GM19099 (cell line): ENCODE measurements around the gene USP24.

ENCODE experiments used
- POLR2A ChIP-seq: IDR thresholded peaks from 3 replicates; pipeline ENCODE4 v1.6.1; 2011; ENCODE audit warnings: low read depth; ENCODE audit not compliant: insufficient read length; ENCODE audit errors: extremely low read depth

USP24 gene

DNA sequence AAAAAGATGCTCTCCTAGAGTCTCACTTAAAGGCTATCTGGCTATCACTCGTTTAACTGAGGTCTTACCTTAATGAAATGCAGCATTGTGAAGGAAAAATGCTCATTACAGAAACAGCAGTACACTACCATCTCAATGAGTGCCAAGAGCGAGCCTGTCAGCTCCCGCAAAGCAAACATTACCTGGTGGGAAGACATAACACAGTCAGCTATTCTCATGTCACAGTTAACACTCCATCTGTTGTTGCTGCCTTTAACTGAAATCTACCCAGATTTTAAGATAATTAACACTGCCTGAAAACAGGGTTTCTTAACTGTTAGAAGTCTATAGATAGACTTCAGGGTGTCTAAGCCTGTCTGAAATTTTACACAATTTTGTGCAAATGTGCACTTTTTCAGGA is 136.7 kb downstream of the USP24 start:
- TF ChIP-seq POLR2A: no peak

DNA sequence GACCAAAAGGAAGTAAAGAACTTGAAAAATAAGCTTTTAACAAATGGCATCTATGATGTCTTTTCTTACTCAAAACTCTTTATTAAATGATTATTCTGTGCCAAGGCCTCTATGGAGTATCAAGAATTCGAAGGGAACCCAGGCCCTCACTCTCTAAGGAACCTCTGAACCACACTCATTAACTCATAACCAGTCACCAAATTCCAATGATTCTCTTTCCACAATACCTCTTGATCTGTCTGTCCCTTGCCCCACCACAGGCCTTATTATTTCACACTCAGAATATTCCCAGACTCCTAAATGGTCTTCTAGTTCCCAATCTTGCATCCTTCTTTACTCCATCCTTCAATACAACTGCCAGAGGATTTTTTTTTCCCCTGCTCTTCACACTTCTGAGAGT is 138.8 kb downstream of the USP24 start:
- no peak for TF ChIP-seq POLR2A

DNA sequence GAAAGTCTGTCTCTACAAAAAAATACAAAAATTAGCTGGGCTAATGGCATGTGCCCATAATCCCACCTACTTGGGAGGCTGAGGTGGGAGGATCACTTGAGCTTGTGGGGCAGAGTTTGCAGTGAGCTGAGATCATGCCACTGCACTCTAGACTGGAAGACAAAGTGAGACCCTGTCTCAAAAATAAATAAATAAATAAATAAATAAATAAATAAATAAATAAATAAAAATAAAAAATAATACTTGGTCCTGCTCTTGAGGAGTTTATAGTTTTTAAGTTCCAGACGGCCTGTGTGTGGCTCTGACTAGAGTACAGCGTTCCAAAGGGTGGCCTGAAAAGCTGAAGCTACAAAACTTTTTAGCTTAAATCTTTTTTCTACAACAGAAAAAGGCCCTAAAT is 140.7 kb downstream of the USP24 start:
- TF ChIP-seq POLR2A: no peak

DNA sequence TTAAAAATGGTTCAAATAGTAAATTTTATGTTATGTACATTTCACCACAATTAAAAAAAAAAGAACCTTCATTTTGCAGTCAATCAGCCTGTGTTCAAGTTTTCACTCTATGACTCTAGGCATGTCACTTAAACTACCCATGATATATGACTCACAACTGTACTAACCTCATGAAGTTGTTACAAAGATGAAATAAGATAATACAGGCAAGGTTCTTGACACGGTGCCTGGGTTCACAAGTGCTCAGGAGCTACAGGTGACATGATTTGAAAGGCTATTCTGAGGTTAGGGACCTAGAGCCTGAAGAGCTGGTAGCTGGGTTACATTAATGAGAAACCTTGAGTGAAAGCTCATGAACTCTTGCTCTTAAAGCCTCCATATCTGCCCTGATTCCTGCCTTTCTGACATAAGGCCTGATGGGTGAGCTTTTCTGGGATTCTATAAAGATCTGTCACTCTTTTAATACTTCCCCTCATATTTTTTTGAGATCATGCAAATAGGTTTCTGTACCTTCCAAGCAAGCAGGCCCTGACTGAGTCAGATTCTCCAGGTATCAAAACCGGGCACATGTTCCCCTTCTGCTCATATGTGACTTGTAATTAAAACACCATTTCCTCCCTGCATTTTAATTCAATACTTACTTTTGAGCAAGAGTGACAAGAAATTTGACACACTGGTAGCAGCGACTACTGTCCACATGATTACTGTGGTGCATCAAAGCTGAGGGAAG is 141.8 kb downstream of the USP24 start:
- TF ChIP-seq POLR2A: no peak

DNA sequence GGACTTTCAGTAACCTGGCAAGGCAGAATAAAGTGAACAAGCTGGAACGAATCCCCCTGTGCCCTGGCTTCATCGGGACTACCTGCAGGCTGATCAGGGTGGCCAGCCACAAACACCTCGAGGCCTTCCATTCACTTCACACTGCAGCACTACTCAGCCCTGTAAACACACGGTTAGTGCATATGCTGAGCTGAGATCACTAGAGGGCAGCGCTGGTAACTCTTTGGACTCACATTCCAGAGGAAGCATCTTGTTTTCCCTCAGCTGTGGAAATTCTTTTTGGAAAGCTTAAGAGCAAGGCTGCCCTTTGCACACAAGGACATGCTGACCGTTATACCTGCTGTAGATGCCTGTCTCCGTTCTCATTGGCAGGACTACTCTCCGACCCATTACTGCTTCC is 143.7 kb downstream of the USP24 start:
- no peak for TF ChIP-seq POLR2A

DNA sequence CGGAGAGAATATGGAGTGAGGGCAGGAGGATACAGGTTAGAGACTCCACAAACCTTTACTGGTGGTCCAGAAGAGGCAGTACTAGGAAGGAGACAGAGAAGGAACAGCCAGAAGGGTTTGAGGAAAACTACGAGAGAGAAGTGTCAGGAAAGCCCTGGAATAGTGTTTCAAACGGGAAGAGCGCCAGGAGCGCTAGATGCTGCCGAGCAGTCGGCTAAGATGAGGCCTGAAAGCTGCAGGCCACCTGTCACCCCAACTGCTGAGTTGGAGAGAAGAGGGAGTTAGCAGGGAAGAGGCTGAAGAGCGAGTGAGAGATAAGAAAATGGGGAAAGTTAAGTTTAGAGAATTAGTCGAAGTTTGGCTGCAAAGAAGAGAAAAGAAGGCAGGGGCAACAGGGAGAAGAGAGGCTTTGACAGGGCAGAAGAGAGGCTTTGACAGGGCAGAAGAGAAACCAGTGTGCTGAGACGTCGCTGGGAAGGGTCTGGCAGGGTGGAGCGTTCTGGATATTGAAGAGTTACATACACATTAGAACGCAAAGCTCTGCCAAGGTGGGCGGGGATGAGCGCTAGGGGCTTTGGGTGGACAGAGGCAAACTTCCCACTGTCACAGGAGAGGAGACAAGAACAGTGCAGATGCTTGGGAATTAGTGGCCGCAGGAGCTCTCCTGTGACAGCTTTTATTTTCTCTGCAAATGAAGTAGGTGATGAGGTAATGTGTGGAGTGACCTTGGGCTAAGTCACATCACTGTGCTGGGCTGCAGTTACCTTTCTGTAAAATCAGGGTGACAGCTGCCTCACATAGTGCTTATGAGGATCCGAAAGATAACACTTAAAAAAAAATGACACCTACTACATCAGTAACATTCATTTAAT is 144.6 kb downstream of the USP24 start:
- TF ChIP-seq POLR2A: no peak

DNA sequence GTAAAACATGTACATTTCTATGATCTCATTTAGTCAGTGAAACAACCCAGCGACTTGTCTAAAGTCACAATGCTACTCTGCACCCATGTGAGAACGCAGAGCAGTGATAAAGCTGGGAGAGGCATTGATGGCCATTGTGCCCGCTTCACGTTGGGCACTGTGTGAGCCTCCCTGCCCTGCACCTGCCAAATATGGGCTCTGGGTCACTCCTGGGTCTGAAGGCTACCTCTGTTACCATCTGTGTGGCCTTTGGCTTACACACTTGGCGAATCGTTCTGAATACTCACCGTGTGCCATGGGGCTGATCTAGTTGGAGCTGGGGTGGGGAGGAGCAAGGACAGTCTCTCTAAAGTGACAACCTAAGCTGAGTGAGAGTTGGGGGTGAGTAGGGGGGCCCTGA is 145.9 kb downstream of the USP24 start:
- no peak for TF ChIP-seq POLR2A

DNA sequence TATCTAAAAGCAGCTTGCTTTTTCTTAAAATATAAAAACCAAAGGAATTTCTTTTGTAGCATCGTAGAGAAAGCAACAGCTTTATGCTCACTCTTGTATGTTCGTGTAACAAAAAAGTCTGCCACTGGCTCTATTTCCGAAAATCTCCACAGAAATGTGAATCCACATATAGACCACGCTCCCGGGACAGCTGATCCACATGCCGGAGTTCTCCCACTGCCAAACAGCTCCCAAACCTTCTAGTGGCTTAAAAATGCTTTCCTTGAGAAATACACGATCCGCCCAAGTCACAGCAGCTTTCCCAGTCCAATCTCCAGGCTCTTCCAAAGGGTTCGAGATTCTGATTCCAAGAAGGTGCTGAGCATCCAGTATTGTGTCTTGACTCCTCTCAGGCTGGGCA is 146.5 kb downstream of the USP24 start:
- TF ChIP-seq POLR2A: no peak

DNA sequence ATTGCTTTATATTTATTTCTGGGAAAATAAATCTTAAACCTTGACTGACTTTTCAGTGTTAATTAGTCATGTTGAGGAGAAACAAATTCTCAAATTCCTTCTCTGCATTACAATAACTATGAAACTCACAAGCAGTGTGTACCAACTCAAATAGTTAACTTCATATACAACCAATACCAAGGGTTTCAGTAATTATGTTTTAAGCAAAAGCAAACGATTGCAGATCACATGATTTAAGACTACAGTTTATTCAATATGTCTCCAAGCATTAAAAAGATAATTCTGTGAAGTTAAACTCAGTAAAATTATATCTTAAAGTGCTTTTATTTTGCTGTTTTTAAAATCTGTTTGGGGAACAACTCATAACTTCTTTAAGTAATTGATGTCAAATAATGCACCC is 147.2 kb downstream of the USP24 start:
- TF ChIP-seq POLR2A: no peak

DNA sequence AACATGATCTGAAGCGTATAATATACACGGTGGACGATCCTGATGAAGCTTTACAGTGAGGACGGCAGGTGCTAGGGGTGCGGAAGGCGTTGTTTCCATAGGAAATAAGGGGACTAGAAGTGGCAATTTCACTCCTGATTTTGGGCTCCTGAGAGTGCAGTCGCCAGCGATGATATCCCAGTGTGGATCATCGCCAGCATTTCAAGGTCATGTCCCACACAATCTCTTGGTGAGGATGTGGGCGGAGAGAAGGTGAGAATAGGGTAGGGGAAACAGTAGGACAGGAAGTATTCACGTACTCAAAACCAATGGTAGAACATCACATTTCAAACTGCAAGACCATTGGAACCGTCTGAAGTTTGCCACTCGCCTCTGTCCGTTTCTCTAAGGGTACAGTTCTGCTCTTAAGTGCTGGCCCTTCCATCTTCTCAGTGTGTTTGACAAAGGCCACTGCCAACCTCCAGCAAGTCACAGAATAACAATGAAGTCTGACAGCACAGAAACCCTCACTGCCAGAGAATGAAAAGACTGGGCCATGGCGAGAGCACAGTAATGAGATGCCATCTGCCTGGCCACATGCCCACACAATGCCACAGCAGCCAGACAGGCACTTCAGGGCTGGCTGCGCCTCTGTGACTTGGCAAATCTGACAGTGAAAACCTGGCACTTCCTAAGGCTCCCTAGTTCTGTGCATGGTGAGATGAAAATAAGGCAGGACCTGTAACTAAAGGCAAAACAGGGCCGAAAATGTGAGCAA is 148.0 kb downstream of the USP24 start:
- no peak for TF ChIP-seq POLR2A

DNA sequence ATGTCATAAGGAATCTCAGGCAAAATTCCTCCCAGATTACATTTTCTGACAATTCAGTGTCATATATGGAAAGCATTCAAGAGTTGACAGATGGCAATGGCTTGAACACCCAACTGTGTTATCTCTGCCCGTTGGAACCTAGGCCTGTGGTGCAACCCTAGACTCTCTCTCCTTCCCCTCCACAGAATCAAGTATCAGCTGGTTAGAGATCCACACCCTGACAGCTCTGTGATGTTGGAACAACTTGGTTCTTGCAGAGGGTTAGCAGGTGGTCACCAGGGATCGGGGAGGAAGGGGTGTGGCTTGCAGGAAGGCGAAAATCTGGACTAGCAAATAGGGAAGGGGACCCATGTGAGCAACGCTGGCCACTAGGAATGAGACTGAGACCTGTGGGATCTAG is 149.5 kb downstream of the USP24 start:
- no peak for TF ChIP-seq POLR2A

DNA sequence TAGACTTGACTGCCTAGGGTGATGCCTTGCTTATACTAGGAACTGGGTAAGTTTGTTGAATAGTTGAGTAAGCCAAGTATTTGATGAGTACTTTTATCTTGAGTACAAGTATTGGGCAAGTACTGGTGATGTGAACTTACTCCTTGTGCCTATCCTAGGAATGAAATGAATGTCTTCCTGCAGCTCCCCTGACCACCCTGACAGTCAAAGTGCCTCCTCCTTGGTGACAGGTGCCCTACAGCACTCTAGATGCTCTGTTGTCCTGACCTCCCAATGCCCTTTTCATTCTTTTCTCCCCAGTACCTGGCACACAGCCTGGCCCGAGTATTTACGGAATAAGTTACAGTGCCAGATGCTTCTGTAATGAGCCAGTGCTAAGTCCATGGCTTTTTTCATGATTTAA is 150.3 kb downstream of the USP24 start:
- TF ChIP-seq POLR2A: no peak

DNA sequence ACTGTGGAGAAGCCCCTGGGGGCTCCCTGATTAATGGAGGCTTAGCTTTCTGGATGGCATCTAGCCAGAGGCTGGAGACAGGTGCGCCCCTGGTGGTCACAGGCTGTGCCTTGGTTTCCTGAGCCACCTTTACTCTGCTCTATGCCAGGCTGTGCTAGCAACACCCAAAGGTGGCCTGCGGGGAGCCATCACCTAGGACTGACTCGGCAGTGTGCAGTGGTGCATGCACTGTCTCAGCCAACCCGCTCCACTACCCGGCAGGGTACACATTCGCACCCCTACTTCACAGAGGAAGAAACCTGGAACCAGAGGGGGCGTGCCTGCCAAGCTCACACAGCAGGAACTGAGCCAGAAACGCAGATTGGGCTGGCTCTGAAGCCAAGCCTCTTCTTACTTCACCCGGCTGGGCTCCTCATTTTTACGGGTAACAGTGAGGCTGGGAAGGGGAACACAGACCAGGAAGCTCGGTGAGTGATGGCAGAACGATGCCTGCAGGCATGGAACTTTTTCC is 151.0 kb downstream of the USP24 start:
- TF ChIP-seq POLR2A: no peak

DNA sequence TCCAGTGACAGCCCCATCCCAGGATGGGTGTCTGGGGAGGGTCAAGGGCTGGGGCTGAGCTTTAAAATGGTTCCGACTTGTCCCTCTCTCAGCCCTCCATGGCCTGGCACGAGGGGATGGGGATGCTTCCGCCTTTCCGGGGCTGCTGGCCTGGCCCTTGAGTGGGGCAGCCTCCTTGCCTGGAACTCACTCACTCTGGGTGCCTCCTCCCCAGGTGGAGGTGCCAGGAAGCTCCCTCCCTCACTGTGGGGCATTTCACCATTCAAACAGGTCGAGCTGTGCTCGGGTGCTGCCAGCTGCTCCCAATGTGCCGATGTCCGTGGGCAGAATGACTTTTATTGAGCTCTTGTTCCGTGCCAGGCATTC is 151.6 kb downstream of the USP24 start:
- no peak for TF ChIP-seq POLR2A

DNA sequence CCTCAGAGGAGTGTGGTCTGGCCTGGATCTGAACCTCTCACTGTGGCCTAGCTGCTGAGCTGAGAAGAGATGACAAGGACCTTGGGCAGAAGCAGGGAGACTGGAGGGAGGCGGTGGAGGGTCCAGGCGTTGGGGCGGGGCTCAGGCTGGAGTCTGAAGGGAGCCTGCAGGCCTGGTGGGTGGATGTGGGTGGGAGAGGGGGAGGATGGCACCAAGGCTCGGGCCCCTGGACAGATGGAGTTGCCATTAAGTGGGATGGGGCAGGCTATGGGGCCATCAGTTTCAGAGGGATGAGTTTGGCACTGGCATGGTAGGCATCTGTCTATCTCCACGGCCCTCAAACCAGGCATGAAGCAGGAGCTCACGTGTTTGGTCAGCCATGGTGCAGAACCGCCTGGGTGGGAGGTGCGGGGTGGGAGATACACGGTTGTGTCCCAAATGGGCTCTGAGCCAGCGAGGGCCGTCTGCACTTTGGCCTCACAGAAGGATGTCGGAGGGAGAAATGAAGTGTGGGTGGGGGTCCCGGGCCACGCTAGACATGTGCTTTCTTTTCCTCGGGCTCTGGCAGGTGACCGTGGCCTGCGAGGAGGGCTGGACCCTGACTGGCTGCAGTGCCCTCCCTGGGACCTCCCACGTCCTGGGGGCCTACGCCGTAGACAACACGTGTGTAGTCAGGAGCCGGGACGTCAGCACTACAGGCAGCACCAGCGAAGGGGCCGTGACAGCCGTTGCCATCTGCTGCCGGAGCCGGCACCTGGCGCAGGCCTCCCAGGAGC is 152.2 kb downstream of the USP24 start:
- no peak for TF ChIP-seq POLR2A
